Osteoblast (primary cell): Measurements from ENCODE around the gene JAG2. TPM values are rescaled to one million over a fixed set of nuclear protein-coding genes. Genes with fewer than 3 reads are reported as not detected.

Experiments used
- DNase-seq: peaks from one replicate; pipeline ENCODE4 v3.0.0; 2011; ENCODE audit warnings: low spot score, mixed read lengths; ENCODE audit not compliant: insufficient read length; ENCODE audit errors: missing footprints
- H2AFZ ChIP-seq: 2 replicates; pipeline ENCODE4 v1.6.0; 2011; ENCODE audit warnings: mild to moderate bottlenecking, low read length
- H3K27ac ChIP-seq: 2 replicates; pipeline ENCODE4 v1.5.1; 2011; ENCODE audit warnings: mild to moderate bottlenecking, low read depth, low read length, moderate library complexity
- H3K27me3 ChIP-seq: 2 replicates; pipeline ENCODE4 v1.6.0; 2012; ENCODE audit warnings: mild to moderate bottlenecking, control low read depth, inconsistent platforms, low read length, moderate library complexity; ENCODE audit not compliant: insufficient read depth
- H3K36me3 ChIP-seq: 2 replicates; pipeline ENCODE4 v1.5.1; 2011; ENCODE audit warnings: mild to moderate bottlenecking, low read length, control low read depth, moderate library complexity; ENCODE audit not compliant: insufficient read depth
- H3K4me1 ChIP-seq: 2 replicates; pipeline ENCODE4 v1.5.1; 2011; ENCODE audit warnings: mild to moderate bottlenecking, low read length, control low read depth, moderate library complexity; ENCODE audit not compliant: insufficient read depth
- H3K4me2 ChIP-seq: 2 replicates; pipeline ENCODE4 v1.6.0; 2011; ENCODE audit warnings: mild to moderate bottlenecking, low read length; ENCODE audit not compliant: insufficient read depth
- H3K4me3 ChIP-seq: fragments of 200-600 bp; sonication (generic); 3 replicates; pipeline ENCODE4 v1.5.1; 2012; ENCODE audit warnings: mild to moderate bottlenecking, low read length, inconsistent platforms; ENCODE audit not compliant: insufficient read depth
- H3K79me2 ChIP-seq: 2 replicates; pipeline ENCODE4 v1.6.0; 2012; ENCODE audit warnings: mild to moderate bottlenecking, low read length, control low read depth, inconsistent platforms; ENCODE audit not compliant: insufficient read depth
- H3K9me3 ChIP-seq: 2 replicates; pipeline ENCODE4 v1.5.1; 2011; ENCODE audit warnings: low read depth, low read length, control low read depth
- H4K20me1 ChIP-seq: 2 replicates; pipeline ENCODE4 v1.6.0; 2012; ENCODE audit warnings: mild to moderate bottlenecking, low read length, control low read depth; ENCODE audit not compliant: insufficient read depth
- CTCF ChIP-seq: IDR thresholded peaks from 2 replicates; pipeline ENCODE4 v1.5.1; 2011; ENCODE audit warnings: mild to moderate bottlenecking, low read depth, low read length, moderate library complexity; ENCODE audit errors: extremely low read depth
- total RNA-seq: library from RNA; depleted of rRNA; stranded (reverse); fragments of >200 nt; gene quantifications from 2 replicates; pipeline ENCODE4 v1.2.3, GENCODE V29; 2012

The JAG2 gene
- total RNA-seq, 1 donor = 3.3 TPM

- Histone ChIP-seq H3K4me2 (no peak overlapping the region), H3K4me3 (no peak overlapping the region), H3K27ac (no peak overlapping the region), H2AFZ (no peak overlapping the region), H3K79me2 (no peaks in the 10 kb centered on the region), H3K9me3 (no peaks in the 10 kb centered on the region), H3K4me1 (no peaks in the 10 kb centered on the region), H3K27me3 (peaks cover 21% of the 10 kb centered on the region), H4K20me1 (no peaks in the 10 kb centered on the region), H3K36me3 (no peaks in the 10 kb centered on the region)
- no peak for TF ChIP-seq CTCF
- no peak for DNase-seq
Observed at GRCh38 chr14:105171004-105171673, 2.6 kb upstream of the JAG2 start.

DNA sequence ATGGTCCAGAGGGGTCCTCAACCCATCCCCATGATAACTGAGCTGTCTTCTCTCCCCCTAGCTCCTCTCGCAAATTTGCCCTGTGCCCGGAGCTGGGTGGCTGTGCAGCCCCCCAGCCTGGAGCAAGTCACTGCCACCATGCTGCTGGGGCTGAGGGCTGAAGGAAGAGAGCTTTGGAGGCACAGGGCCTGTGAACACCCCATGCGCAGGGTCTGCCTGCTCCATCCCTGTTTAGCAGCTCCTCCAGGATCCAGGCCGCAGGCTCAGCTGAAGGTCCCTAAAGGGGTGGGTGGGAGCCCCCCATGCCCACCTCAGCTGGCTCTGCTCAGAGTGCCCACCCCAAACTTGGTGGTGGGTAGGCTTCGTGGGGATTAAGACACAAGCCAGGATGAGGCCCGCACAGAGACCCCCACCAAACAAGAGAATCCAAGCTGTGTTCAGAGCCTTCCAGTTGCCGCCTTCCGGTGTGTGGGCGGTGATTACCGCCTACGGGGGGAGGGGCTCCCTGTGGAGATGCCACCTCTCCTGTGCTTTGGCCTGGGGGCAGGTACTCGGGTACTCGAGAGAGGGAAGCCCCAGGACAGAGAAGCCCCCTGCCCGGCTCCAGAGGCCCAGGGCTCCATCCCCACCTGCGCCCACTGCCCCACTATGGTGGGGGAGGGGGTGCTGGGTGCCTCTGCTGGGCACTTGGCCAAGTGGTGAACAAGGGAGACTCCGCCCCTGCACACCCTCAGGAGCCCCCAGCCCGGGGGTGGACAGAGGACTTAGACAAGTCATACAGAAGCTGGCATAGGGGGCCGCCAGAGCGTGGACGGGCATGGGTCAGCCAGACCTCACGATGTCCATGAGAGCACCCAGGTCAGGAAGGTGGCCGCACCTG, 1.4 kb upstream of the JAG2 start:
- Histone ChIP-seq H2AFZ (no peak overlapping the region), H3K9me3 (no peaks in the 10 kb centered on the region), H4K20me1 (no peaks in the 10 kb centered on the region), H3K27ac (no peak overlapping the region), H3K36me3 (no peaks in the 10 kb centered on the region), H3K4me1 (no peaks in the 10 kb centered on the region), H3K27me3 (peaks cover 21% of the 10 kb centered on the region), H3K4me2 (no peak overlapping the region), H3K4me3 (no peak overlapping the region), H3K79me2 (no peaks in the 10 kb centered on the region)
- DNase-seq = no peak
- TF ChIP-seq CTCF = no peak

DNA sequence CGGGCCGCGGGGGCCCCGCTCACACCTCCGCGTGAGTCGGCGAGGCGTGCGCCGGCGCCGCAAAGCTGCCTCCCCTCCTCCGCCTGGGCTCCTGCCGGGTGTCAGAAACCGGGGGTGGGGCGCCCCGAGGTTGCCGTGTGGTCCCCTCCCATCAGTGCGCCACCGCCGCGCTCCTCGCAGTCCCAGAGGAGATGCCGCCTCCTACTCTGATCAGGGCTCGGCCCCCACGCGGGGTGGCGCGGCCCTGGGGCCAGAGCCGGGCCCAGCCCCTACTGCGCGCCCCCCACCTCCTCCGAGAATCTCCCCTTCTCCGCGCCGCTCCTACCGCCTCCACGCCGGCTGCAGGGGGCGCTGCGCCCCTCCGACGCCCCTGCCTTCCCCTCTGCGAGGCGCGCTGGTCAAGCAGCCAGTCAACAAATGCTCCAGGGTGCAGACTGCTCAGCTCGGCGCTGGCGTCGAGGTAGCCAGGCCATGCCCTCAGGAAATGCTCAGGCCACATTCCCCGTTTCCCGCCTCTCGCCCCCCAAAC, 467 bp upstream of the JAG2 start:
- DNase-seq = no peak
- Histone ChIP-seq H4K20me1 (no peaks in the 10 kb centered on the region), H3K4me3 (no peak overlapping the region), H3K4me2 (no peak overlapping the region), H3K36me3 (no peaks in the 10 kb centered on the region), H2AFZ (no peak overlapping the region), H3K79me2 (no peaks in the 10 kb centered on the region), H3K27ac (no peak overlapping the region), H3K9me3 (no peaks in the 10 kb centered on the region), H3K27me3 (peaks cover 21% of the 10 kb centered on the region), H3K4me1 (no peaks in the 10 kb centered on the region)
- TF ChIP-seq CTCF = no peak

GRCh38 chr14:105168093-105168420, 519 bp downstream of the JAG2 start:
- Histone ChIP-seq H3K27ac (no peak overlapping the region), H3K9me3 (no peaks in the 10 kb centered on the region), H3K4me2 (no peak overlapping the region), H3K36me3 (no peaks in the 10 kb centered on the region), H3K4me1 (no peaks in the 10 kb centered on the region), H3K27me3 (peaks cover 21% of the 10 kb centered on the region), H2AFZ (no peak overlapping the region), H3K4me3 (no peak overlapping the region), H3K79me2 (no peaks in the 10 kb centered on the region), H4K20me1 (no peaks in the 10 kb centered on the region)
- TF ChIP-seq CTCF = no peak
- DNase-seq = no peak
